NCI-H2196 treated with DMSO at 0.1 percent for 48 hours (cell line): Measurements from ENCODE around the gene IQSEC1.

Experiments used
- DNase-seq: peaks from one replicate; lab custom pipeline; 2025; ENCODE audit not compliant: unreplicated experiment; lab: John Stamatoyannopoulos, UW

IQSEC1 gene

GRCh38 chr3:13085846-13086179 lies 12.6 kb upstream of the IQSEC1 start:
- DNase-seq = no peak

- no peak for DNase-seq
Measured at GRCh38 chr3:13085081-13085845, 12.0 kb upstream of the IQSEC1 start.

GRCh38 chr3:13083898-13084297 lies 10.7 kb upstream of the IQSEC1 start:
- no peak for DNase-seq

GRCh38 chr3:13083254-13083653 lies 10.0 kb upstream of the IQSEC1 start:
- no peak for DNase-seq

- DNase-seq = no peak
Measured at GRCh38 chr3:13082677-13083076, 9.4 kb upstream of the IQSEC1 start.

- no peak for DNase-seq
Measured at GRCh38 chr3:13081603-13082360, 8.6 kb upstream of the IQSEC1 start.

GRCh38 chr3:13080591-13080990 lies 7.4 kb upstream of the IQSEC1 start:
- no peak for DNase-seq

GRCh38 chr3:13080026-13080425 lies 6.8 kb upstream of the IQSEC1 start:
- no peak for DNase-seq

- DNase-seq = no peak
Measured at GRCh38 chr3:13079510-13079909, 6.3 kb upstream of the IQSEC1 start.

- DNase-seq = no peak
Measured at GRCh38 chr3:13079051-13079450, 5.8 kb upstream of the IQSEC1 start.

- no peak for DNase-seq
Measured at GRCh38 chr3:13078163-13078905, 5.1 kb upstream of the IQSEC1 start.

- peak; percentile 42 for DNase-seq
Measured at GRCh38 chr3:13077431-13078162, 4.4 kb upstream of the IQSEC1 start.

- DNase-seq = no peak
Measured at GRCh38 chr3:13075986-13076654, 2.9 kb upstream of the IQSEC1 start.

GRCh38 chr3:13075318-13075717 lies 2.1 kb upstream of the IQSEC1 start:
- no peak for DNase-seq

- no peak for DNase-seq
Measured at GRCh38 chr3:13074006-13074375, 762 bp upstream of the IQSEC1 start.

- no peak for DNase-seq
Measured at GRCh38 chr3:13072600-13073325, 466 bp downstream of the IQSEC1 start.

GRCh38 chr3:13072239-13072599 lies 1.0 kb downstream of the IQSEC1 start:
- peak; percentile 13 for DNase-seq

- DNase-seq = no peak
Measured at GRCh38 chr3:13071695-13072094, 1.5 kb downstream of the IQSEC1 start.

- DNase-seq = no peak
Measured at GRCh38 chr3:13070391-13071070, 2.7 kb downstream of the IQSEC1 start.

GRCh38 chr3:13069495-13069894 lies 3.7 kb downstream of the IQSEC1 start:
- no peak for DNase-seq
